AG10803 (cell line): ENCODE measurements around the gene SCAP.

Experiments used
- DNase-seq: peaks from one replicate; pipeline ENCODE4 v3.0.0; 2010; ENCODE audit warnings: low read depth
- H3K4me3 ChIP-seq: 2 replicates; pipeline ENCODE4 v1.5.1; 2011; ENCODE audit warnings: mild to moderate bottlenecking, low read length, control low read depth
- TF ChIP-seq, protein P1 (sequence below): conservative IDR thresholded peaks from 2 replicates; pipeline ENCODE4 v1.5.1; 2011; ENCODE audit warnings: mild to moderate bottlenecking, low read length, control low read depth, inconsistent platforms

SCAP gene

DNA sequence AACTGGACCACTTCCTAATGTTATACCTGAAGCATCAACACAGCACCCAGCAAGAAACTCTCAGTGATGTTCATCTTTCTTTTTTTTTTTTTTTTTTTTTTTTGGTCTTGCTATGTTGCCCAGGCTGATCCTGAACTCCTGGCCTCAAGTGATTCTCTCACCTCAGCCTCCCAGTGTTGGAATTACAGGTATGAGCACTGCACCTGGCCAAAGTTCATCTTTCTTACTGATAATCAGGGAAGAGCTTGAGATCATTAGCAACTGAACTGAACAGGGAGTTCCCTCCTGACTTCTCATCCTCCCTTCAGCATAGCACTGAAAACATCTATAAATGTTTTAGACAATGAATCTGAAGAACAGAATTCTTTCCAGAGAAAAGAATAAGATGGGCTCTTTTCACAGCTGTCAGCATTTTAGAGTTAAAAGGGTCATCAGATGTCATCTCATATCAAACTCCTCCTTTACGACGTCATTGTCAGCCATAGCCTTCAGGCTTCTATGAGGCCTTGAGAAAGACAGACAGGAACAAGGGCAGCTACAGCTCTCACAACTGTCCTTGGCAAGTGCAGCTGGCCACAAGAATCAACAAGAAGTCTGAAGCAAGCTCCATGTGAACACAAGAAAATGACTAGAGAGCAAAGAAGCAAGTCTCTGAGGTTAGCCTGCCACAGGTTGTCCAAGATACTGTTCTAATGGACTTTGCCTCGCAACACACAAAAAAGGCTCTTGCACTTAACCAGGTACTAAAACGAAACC lies 33.8 kb downstream of the SCAP start:
- TF ChIP-seq, protein P1, sequence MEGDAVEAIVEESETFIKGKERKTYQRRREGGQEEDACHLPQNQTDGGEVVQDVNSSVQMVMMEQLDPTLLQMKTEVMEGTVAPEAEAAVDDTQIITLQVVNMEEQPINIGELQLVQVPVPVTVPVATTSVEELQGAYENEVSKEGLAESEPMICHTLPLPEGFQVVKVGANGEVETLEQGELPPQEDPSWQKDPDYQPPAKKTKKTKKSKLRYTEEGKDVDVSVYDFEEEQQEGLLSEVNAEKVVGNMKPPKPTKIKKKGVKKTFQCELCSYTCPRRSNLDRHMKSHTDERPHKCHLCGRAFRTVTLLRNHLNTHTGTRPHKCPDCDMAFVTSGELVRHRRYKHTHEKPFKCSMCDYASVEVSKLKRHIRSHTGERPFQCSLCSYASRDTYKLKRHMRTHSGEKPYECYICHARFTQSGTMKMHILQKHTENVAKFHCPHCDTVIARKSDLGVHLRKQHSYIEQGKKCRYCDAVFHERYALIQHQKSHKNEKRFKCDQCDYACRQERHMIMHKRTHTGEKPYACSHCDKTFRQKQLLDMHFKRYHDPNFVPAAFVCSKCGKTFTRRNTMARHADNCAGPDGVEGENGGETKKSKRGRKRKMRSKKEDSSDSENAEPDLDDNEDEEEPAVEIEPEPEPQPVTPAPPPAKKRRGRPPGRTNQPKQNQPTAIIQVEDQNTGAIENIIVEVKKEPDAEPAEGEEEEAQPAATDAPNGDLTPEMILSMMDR = no peak
- H3K4me3 ChIP-seq = no peak overlapping the region
- peak; percentile 23 for DNase-seq

DNA sequence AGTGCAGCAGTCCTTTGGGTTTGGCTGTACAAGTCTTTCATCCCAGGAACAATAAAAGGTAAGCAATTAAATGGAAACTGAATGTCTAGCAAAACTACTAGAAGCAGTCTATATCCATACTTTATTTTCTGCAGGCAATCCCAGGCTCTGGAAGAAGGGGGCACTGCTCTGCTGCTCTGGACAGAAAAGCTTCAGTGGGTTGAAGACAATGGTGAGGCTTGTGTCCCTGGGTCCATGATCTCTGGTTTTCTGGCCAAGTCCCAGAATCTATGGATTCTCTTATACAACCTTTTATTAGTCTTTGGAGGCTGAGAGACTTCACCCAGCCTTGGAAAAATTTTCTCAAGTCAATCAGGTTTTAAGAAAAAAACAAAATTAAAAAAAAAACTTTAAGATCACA lies 35.6 kb downstream of the SCAP start:
- H3K4me3 ChIP-seq = no peak overlapping the region
- TF ChIP-seq, protein P1 = peak; percentile 25; the same call in 1 of the 2 replicates
- no peak for DNase-seq

DNA sequence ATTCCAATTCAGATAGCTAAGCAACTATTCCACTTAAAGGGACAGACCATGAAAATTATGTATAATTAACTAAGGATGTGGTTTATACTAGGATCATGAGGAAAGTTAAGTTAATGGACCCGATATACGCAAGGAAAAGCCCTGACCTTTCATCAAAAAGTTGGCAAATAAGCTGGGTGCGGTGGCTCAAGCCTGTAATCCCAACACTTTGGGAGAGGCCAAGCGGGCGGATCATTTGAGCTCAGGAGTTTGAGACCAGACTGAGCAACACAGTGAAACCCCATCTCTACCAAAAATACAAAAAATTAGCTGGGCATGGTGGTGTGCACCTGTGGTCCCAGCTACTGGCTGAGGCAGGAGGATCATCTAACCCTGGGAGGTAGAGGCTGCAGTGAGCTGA lies 39.6 kb downstream of the SCAP start:
- DNase-seq = no peak
- TF ChIP-seq, protein P1 = no peak
- no peak overlapping the region for H3K4me3 ChIP-seq

DNA sequence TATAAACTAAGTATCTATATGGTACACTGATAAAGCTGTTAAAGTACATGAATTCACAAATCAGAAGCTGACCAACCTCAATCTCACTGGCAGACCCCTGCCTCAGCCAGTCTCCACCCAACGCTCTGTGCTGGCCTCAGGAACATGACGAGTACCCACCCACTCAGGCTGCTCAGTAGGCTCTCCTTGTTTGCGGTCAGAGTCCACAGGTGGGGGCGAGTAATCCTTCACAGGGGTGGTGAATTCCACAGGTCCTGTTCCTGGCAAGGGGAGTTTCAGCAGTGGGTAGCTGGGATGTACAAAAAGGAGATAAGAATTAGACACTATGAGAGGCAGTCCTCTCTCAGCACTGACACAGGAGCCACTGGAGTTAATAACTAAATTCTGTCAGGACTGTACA lies 40.9 kb downstream of the SCAP start:
- TF ChIP-seq, protein P1 = no peak
- no peak for DNase-seq
- H3K4me3 ChIP-seq = no peak overlapping the region

DNA sequence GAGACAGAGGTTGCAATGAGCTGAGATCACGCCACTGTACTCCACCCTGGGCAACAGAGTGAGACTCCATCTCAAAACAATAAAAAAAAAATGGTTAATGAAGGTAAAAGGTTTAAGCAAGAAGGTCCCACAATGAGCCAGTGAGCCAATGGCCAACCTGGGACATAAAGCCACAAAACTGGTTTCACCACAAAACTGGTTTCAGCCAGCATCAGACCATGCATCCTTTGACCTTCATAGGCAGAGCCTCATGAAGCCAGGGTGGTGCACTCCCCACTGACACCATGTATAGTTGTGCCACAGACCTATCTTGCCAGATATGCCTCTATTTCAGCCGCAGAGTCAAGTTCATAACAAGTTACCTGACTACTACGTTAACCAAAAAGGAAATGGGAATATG lies 41.9 kb downstream of the SCAP start:
- no peak for DNase-seq
- H3K4me3 ChIP-seq = no peak overlapping the region
- TF ChIP-seq, protein P1 = no peak

DNA sequence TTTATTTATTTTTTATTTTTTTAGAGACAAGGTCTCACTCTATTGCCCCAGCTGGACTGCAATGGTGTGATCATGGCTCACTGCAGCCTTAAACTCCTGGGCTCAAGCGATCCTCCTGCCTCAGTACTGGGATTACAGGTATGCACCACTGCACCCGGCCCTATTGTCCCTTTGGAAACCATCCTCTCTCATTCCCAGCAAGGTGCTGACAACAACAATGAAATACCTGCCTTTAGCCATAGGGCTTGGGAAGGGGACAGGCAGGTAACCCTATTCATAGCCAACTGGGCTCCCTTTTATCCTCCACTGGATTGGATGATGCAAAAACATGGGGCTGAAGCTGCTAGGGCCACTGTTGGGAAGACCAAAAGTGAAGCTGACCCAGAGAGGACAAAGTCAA lies 43.1 kb downstream of the SCAP start:
- no peak for DNase-seq
- TF ChIP-seq, protein P1 = no peak
- H3K4me3 ChIP-seq = no peak overlapping the region

DNA sequence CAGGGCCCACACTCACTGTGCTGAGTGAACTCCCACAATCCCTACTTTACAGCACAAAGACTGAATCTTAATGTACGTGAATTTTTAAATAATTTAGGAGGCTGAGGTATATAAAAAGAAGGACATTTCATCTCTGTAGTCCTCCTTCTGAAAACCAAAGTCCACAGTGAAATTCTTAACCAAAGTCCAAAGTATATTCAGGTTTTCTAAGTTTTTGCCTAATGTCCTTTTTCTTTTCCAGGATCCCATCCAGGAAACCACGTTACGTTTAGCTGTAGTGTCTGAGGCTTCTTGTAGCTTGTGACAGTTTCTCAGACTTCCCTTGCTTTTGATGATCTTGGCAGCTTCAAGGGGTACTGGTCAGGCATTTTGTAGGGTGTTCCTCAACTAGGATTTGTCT lies 44.5 kb downstream of the SCAP start:
- TF ChIP-seq, protein P1 = no peak
- H3K4me3 ChIP-seq = no peak overlapping the region
- DNase-seq = no peak
